Coronary artery (tissue), 2 donors: ENCODE measurements around the gene NUAK2.

Experiments
- DNase-seq: peaks from one replicate; pipeline ENCODE4 v3.0.0-alpha.2; 2017; ENCODE audit warnings: low spot score
- H3K27ac ChIP-seq, 2 donors: fragments of 200-600 bp; sonication (generic); one replicate each; pipeline ENCODE4 v1.5.1; 2016 to 2019
- H3K4me3 ChIP-seq: fragments of 200-600 bp; sonication (generic); 2 replicates; pipeline ENCODE4 v1.5.1; 2016; ENCODE audit warnings: mild to moderate bottlenecking, moderate library complexity
- TF ChIP-seq, protein P1 (sequence below): fragments of 200-600 bp; sonication (generic); IDR thresholded peaks from one replicate; pipeline ENCODE4 v1.5.1; 2019; ENCODE audit warnings: antibody characterized with exemption

The NUAK2 gene

DNA sequence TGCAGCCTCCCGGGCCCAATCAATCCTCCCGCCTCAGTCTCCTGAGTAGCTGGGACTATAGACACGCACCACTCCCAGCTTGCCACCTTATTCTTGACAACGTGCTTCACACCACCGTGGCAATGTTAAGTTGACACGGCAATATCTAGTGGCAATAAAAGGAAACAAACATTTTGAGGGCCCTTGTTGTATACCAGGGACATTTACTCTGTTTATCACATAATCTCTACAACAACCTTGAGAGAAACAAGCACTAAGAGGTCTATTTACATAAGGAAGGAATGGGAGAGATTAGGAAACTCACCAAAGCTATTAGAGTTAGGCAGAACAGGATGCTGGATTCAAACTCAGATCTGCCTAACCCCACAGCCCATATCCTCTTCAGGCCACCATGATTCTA is 32.1 kb upstream of the NUAK2 start:
- H3K27ac ChIP-seq, result no peak overlapping the region
- TF ChIP-seq, protein P1, sequence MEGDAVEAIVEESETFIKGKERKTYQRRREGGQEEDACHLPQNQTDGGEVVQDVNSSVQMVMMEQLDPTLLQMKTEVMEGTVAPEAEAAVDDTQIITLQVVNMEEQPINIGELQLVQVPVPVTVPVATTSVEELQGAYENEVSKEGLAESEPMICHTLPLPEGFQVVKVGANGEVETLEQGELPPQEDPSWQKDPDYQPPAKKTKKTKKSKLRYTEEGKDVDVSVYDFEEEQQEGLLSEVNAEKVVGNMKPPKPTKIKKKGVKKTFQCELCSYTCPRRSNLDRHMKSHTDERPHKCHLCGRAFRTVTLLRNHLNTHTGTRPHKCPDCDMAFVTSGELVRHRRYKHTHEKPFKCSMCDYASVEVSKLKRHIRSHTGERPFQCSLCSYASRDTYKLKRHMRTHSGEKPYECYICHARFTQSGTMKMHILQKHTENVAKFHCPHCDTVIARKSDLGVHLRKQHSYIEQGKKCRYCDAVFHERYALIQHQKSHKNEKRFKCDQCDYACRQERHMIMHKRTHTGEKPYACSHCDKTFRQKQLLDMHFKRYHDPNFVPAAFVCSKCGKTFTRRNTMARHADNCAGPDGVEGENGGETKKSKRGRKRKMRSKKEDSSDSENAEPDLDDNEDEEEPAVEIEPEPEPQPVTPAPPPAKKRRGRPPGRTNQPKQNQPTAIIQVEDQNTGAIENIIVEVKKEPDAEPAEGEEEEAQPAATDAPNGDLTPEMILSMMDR, result no peak
- H3K4me3 ChIP-seq, result no peak overlapping the region
- no peak for DNase-seq

DNA sequence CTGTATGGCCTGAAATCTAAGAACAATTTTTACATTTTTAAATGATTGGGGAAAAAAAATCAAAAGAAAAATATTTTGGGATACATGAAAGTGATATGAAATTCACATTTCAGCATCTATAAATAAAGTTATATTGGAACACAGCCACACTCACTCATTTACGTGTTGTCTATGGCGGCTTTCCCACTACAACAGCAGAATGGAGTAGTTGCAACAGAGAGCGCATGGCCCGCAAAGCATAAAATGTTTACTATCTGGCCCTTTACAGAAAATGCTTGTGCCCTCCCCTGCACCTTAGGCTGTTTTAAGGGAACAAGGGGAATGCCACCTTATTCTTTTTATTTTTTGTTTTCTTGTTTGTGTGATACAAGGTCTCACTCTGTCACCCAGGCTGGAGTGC is 31.6 kb upstream of the NUAK2 start:
- Histone ChIP-seq H3K27ac (no peak overlapping the region), H3K4me3 (no peak overlapping the region)
- TF ChIP-seq, protein P1, result no peak
- DNase-seq, result no peak

DNA sequence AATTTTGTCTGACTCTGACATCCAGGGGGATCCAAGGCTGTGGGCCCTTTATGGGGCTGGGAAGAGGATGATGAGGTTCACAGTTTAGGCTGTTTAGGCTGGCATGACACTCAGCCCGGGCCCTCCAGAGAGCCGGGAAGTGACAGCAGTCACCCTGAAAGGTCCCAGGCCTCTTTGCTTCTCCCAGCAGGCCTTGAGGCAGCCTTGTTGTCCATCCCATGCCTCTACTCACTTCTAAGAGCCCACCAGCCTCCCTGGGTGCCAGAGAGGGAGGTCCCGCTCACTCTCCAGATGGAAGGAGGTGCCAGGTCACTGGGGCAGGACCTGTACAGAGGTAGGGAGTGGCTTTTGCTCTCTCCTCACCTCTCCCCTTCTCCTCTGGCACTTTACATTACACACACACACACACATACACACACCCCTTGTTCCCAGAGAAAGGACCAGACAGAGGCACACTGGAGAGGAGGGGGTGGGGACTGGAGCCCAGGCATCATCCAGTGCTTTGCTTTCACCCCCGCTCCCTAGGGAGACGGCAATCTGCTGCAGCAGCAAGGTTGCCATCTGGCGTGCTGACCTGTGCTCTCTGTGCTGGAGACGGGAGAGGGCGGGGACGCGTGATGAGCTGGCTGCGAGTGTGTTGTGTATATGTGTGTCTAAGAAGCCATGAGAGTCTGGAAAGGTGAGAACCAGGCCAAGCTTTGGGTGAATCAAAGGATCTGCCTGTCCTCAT is 30.6 kb upstream of the NUAK2 start:
- no peak for DNase-seq
- Histone ChIP-seq H3K27ac (no peak overlapping the region), H3K4me3 (no peak overlapping the region)
- TF ChIP-seq, protein P1, result no peak

DNA sequence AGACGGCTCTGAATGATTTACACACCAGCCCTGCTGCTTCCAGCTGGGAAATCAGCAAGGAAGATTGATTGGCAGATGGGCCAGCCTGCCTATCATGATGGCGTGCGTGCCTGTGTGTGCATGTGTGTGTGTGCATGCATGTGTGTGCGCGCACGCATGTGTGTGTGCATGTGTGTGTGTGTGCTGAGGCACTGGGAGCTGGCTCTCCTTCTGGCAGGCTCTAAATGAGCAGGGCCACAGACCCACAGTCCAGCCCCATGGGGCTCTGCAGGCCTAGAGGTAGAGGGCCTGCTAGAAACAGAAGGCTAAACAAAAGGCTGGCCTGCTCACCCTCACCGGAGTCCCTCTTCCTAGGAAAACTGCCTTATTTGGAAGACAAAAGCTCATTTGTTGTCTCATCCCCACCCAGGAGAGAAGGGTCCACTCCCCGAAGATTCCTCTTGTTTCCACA is 29.2 kb upstream of the NUAK2 start:
- TF ChIP-seq, protein P1, result no peak
- Histone ChIP-seq H3K4me3 (no peak overlapping the region), H3K27ac (no peak overlapping the region)
- no peak for DNase-seq

DNA sequence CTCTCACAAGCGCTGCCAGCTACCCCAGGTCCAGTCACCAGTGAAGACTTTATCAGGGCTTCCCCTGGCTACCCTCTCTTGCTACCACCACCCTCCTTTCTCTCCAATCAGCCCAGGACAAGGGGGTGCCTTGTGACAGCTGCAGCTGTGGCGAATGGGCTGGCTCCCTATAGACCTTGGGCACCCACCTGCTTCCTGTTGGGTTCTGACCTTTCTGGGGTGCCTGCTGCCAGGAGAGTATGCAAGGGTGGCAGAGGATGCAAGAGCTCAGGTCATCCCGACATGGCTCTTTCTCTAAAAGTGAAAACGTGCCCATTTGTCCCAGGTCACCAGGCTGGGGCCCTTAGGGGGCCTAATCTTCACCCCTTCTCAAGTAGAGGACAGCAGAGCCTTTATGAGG is 28.6 kb upstream of the NUAK2 start:
- Histone ChIP-seq H3K4me3 (no peak overlapping the region), H3K27ac (no peak overlapping the region)
- DNase-seq, result no peak
- TF ChIP-seq, protein P1, result no peak

DNA sequence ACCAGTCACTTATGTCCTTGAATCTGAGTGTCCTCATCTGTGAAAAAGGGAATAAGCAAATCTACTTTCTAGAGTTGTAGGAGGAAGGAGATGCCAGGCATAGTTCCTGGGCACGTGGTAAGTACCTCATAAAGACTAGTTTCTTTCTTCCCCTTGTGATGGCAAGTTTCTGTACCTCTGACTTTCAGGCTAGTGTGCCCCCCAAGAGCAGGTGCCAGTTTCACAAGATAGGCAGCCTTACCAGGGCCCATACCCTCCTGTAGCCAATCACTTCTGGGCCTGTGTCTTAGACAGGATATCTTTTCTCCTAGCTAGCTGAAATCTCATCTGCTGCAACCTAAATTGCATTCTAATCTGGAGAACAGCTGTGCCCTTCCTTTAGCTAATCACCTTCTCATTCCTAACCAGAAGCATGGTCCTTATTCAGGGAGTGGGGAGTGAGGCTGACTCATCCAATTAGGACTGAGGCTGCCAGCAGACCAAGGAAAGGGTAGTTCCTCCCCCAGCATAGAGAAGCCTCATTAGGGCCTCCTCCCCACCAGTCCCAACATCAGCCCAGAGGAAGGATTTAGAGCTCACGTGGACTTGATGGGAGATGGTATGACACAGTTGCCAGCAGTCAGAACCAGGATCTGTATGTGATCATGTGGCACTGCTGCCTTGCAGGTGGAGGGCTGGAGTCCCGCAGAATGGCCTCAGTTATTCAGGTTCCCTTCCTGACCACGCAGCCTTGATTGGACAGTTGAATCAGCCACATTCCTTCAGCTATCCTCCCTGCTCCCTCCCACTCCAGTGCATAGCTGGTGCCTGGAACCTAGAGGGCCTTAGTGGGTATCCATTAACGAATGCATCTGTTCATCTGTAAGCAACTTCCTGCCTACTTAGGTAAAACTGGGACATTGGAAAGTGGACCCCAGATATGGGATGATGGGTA is 27.3 kb upstream of the NUAK2 start:
- Histone ChIP-seq H3K27ac (no peak overlapping the region), H3K4me3 (no peak overlapping the region)
- TF ChIP-seq, protein P1, result no peak
- DNase-seq, result no peak
